Kidney (tissue), 14 donors: ENCODE results near the gene LCE1C. TPM values are rescaled to one million over a fixed set of nuclear protein-coding genes. Genes with fewer than 3 reads are reported as not detected.

Experiments
- DNase-seq, 5 donors: peaks; one replicate each; pipeline ENCODE4 v3.0.0-alpha.2; 2013 to 2020
- FAIRE-seq: peaks from 2 replicates; lab custom pipeline; 2012; peaks lifted over from hg19 to GRCh38; lab: Jason Lieb, UNC
- H3K27ac ChIP-seq, 2 donors: one replicate each; pipeline ENCODE4 v1.7.0; 2013; ENCODE audit warnings: low read depth in 2 of 2, low read length in 2 of 2, inconsistent platforms in 1 of 2
- H3K27me3 ChIP-seq: one replicate; pipeline ENCODE4 v1.7.1; 2013; ENCODE audit warnings: low read length, inconsistent platforms; ENCODE audit not compliant: control insufficient read depth, insufficient read depth
- H3K36me3 ChIP-seq, 3 donors: one replicate each; pipeline versions ENCODE4 v1.7.0 to v1.7.1; 2013; ENCODE audit warnings: low read length in 3 of 3, control low read depth in 1 of 3, inconsistent platforms in 1 of 3; ENCODE audit not compliant: insufficient read depth in 3 of 3, control insufficient read depth in 2 of 3
- H3K4me1 ChIP-seq, 3 donors: one replicate each; pipeline versions ENCODE4 v1.7.0 to v1.7.1; 2013; ENCODE audit warnings: low read length in 3 of 3, inconsistent platforms in 1 of 3, low read depth in 1 of 3; ENCODE audit not compliant: control insufficient read depth in 2 of 3, insufficient read depth in 2 of 3
- H3K4me3 ChIP-seq, 3 donors: one replicate each; pipeline versions ENCODE4 v1.7.0 to v1.8.1; 2013; ENCODE audit warnings: low read length in 3 of 3, control low read depth in 1 of 3, inconsistent platforms in 1 of 3
- H3K9ac ChIP-seq, 3 donors: one replicate each; pipeline versions ENCODE4 v1.7.0 to v1.7.1; 2013; ENCODE audit warnings: low read length in 3 of 3, control low read depth in 1 of 3, inconsistent platforms in 1 of 3
- H3K9me3 ChIP-seq, 3 donors: one replicate each; pipeline versions ENCODE4 v1.7.0 to v1.7.1; 2013; ENCODE audit warnings: low read length in 3 of 3, control low read depth in 1 of 3, inconsistent platforms in 1 of 3; ENCODE audit not compliant: control insufficient read depth in 2 of 3, insufficient read depth in 1 of 3
- CTCF ChIP-seq: IDR thresholded peaks from 3 replicates; pipeline ENCODE4 v1.5.1; 2012; ENCODE audit warnings: mild to moderate bottlenecking, moderate library complexity, borderline replicate concordance; ENCODE audit not compliant: insufficient read depth; ENCODE audit errors: extremely low read depth
- intact Hi-C: fragments of 100-400 bp; cut with DNase I; formaldehyde crosslinking; loops from one replicate; pipeline ENCODE4 v1.11.1; 2022
- polyA plus RNA-seq: library from polyadenylated mRNA; stranded (reverse); fragments of 350-450 nt; fragmentation: Illumina TruSeq; extraction: RNeasy Lipid Tissue Mini Kit (QIAGEN cat#74804); gene quantifications from one replicate; pipeline ENCODE4 v1.2.3, GENCODE V29; 2014; ENCODE audit warnings: low read depth, low replicate concordance; ENCODE audit not compliant: insufficient read depth
- total RNA-seq: library from RNA; stranded (reverse); fragmentation: NEBNext Ultra II Directional; extraction: Animal tissue kit (Norgen Biotek cat#: 25700); gene quantifications from one replicate; pipeline ENCODE4 v1.2.1, GENCODE V29; 2021
- donor health status: control.
- donor health status: control.
- donor health status: control.
- donor health status: control.
- donor health status: control.
- donor health status: DM: yes; HTN: yes; CAD: no.
- donor health status: Normal renal cell carcinoma (clear cell type).

The LCE1C gene
- total and polyA plus RNA-seq, 2 donors from 2014 or later = not detected

- no peak for FAIRE-seq
- H3K27me3 ChIP-seq = no peaks in the 10 kb centered on the region
- no peak overlapping the region for H3K4me3 ChIP-seq
- no peaks in the 10 kb centered on the region for H3K36me3 ChIP-seq
- H3K4me1 ChIP-seq = no peaks in the 10 kb centered on the region
- H3K9me3 ChIP-seq = no peaks in the 10 kb centered on the region
- H3K9ac ChIP-seq = no peak overlapping the region
- H3K27ac ChIP-seq = no peak overlapping the region
- no peak for DNase-seq
- intact Hi-C loops = no loop called here
- TF ChIP-seq CTCF = no peak
Observed at GRCh38 chr1:152836870-152837269, 30.4 kb upstream of the LCE1C start.

DNA sequence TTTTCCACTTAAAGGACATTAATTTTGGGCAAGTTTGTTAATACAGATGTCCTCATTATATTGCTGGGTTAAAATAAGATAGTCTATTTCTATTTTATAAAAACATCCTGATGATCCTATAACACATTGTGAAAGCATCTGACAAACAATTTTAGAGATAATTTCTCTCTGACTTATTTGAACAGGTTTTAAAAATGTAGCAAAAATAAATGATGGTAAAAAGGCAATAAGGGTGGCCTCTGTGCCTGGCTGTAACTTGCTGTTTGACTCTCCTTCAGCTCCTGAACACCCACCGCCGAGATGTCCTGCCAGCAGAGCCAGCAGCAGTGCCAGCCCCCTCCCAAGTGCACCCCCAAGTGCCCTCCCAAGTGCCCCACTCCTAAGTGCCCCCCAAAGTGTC, 20.7 kb upstream of the LCE1C start, which contains the start of gene LCE1A:
LCE1A (plus strand) TSS at position 301 of the 400 bp plus-strand sequence; CDS start at position 301, 0 bp downstream.
- intact Hi-C loops = no loop called here
- H3K9ac ChIP-seq = no peak within 1 kb of the TSS
- FAIRE-seq = no peak
- H3K9me3 ChIP-seq = no peaks in the 10 kb centered on the region
- no peaks in the 10 kb centered on the region for H3K27me3 ChIP-seq
- no peak within 1 kb of the TSS for H3K27ac ChIP-seq
- H3K4me3 ChIP-seq = no peak within 1 kb of the TSS
- TF ChIP-seq CTCF = no peak
- H3K4me1 ChIP-seq = no peaks in the 10 kb centered on the region
- no peak for DNase-seq
- H3K36me3 ChIP-seq = no peaks in the 10 kb centered on the region

GRCh38 chr1:152824964-152825363, 18.5 kb upstream of the LCE1C start:
- Histone ChIP-seq H3K9me3 (no peaks in the 10 kb centered on the region), H3K9ac (no peak overlapping the region), H3K4me1 (no peaks in the 10 kb centered on the region), H3K27me3 (no peaks in the 10 kb centered on the region), H3K36me3 (no peaks in the 10 kb centered on the region), H3K27ac (no peak overlapping the region), H3K4me3 (no peak overlapping the region)
- no peak for DNase-seq
- TF ChIP-seq CTCF = no peak
- no peak for FAIRE-seq
- intact Hi-C loops = no loop called here

DNA sequence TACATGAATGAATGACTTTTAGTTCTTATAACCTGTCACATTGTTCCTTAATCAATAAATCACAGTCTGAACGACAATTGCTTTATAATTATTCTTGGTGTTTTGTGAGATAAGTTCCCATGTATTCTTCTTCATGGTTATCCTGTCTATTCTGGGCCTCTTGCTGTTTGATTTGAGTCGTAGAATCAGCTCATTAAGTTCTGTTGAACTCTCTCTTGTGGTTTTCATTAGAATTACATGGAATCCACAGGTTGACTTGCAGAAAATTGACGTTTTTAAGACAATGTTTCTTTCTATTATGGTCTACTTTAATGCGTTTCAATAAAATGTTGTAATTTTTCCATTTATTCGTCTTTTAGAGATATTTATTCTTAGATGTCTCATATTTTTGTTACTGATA, 16.8 kb upstream of the LCE1C start:
- H3K27ac ChIP-seq = no peak overlapping the region
- no peak for TF ChIP-seq CTCF
- H3K4me1 ChIP-seq = no peaks in the 10 kb centered on the region
- no peaks in the 10 kb centered on the region for H3K9me3 ChIP-seq
- peak; percentile 33 for FAIRE-seq
- intact Hi-C loops = no loop called here
- H3K27me3 ChIP-seq = no peaks in the 10 kb centered on the region
- no peaks in the 10 kb centered on the region for H3K36me3 ChIP-seq
- no peak for DNase-seq
- no peak overlapping the region for H3K4me3 ChIP-seq
- H3K9ac ChIP-seq = no peak overlapping the region
